OCI-LY7 (cell line): ENCODE measurements around the gene ZC3H18.

Experiments
- EZH2phosphoT487 ChIP-seq: fragments of 200-600 bp; sonication (generic); IDR thresholded peaks from 2 replicates; pipeline ENCODE4 v1.6.1; 2018; ENCODE audit warnings: low read depth, borderline replicate concordance, mild to moderate bottlenecking, mixed run types, antibody characterized with exemption, low read length, moderate library complexity, mixed read lengths
- TF ChIP-seq, protein P1 (sequence below): fragments of 200-600 bp; sonication (generic); conservative IDR thresholded peaks from 2 replicates; pipeline ENCODE4 v1.5.1; 2014; ENCODE audit warnings: mild to moderate bottlenecking, antibody characterized with exemption, low read length, moderate library complexity, mixed read lengths

DNA sequence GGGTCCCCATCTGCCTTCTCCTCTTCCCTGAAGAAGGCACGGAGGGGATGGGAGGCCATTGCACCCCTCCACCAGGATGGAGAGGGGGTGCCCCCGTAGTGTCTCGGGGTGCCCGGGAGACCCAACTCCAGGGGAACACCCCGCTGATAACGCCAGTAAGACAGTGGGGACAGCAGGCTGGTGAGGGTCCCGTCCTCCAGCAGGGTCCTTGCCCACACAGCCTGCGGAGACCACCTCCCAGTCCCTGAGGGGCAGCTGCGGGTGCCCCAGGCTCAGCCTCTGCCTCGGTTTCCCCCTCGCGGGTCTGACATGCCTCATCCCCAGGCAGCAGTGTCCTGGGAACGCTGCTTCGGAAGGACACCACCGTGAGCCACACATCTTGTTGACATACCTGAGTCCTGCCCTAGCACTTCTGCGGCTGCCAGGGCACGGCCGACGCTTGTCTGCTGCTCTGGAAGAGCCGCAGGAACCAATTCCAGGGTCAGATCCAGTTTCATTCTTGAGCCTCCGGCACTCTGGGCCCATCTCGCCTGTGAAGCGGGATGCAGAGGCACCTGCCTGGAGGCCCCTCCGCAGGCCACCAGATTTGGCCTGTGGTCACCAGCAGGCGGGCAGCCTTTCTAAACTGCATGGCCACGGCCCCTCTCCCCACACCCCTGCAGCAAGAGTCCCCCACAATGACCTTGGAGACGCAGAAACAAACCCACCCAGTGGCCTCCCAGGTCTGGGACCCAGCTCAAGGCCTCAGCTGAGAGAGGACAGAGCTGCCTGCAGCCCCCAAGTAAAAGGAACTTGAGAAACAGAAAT, 39.9 kb upstream of the ZC3H18 start:
- TF ChIP-seq, protein P1, sequence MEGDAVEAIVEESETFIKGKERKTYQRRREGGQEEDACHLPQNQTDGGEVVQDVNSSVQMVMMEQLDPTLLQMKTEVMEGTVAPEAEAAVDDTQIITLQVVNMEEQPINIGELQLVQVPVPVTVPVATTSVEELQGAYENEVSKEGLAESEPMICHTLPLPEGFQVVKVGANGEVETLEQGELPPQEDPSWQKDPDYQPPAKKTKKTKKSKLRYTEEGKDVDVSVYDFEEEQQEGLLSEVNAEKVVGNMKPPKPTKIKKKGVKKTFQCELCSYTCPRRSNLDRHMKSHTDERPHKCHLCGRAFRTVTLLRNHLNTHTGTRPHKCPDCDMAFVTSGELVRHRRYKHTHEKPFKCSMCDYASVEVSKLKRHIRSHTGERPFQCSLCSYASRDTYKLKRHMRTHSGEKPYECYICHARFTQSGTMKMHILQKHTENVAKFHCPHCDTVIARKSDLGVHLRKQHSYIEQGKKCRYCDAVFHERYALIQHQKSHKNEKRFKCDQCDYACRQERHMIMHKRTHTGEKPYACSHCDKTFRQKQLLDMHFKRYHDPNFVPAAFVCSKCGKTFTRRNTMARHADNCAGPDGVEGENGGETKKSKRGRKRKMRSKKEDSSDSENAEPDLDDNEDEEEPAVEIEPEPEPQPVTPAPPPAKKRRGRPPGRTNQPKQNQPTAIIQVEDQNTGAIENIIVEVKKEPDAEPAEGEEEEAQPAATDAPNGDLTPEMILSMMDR: no peak
- no peak for TF ChIP-seq EZH2phosphoT487
